HPDE6-E6E7 (cell line): Measurements from ENCODE around the gene PRELP.

ENCODE experiments used
- DNase-seq: peaks from one replicate; pipeline ENCODE4 v3.0.0; 2011; ENCODE audit warnings: missing footprints; ENCODE audit errors: extremely low spot score

PRELP gene

GRCh38 chr1:203478231-203478630 is 2.6 kb downstream of the PRELP start:
- no peak for DNase-seq

DNA sequence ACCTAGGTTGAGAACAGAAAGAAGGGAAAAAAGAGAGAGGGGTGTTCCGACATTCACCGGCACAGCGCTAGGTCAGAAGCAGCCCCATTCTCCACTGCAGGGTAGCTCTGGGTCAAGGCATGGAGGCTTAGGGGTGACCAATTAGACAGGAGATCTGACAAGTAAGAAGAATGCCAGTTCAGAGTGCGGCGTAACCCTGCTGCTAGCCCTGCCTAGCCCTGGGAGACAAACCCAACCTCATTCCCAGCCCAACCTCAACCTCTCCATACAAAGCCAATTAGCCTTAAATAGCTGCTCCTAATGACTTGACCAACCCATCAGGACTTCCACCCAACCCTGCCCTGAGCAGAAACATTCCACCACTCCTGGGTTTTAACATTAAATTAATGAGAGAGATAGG is 3.4 kb downstream of the PRELP start:
- DNase-seq: no peak

- no peak for DNase-seq
Measured at GRCh38 chr1:203479646-203480045, 4.0 kb downstream of the PRELP start.

DNA sequence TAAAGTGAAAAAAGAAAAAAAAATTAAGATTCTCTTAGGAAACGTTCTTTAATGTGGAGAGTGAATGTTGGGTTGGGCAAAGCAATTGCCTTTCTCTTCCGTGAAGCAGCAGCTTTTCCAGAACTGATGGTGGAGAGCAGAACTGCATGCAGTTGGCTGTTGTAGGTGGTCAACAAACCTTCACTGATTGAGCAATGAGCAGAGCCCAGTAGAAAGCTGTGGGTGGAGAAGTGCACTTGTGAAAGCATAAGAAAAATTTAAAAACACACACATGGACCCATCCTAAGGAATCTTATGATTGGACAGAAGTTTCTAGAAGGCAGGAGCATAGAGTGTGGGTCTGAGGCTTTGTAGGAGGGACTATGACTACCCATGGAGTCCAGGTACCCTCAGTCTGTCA is 4.5 kb downstream of the PRELP start:
- no peak for DNase-seq

- peak; percentile 97 for DNase-seq
Measured at GRCh38 chr1:203480525-203481084, 5.0 kb downstream of the PRELP start.

DNA sequence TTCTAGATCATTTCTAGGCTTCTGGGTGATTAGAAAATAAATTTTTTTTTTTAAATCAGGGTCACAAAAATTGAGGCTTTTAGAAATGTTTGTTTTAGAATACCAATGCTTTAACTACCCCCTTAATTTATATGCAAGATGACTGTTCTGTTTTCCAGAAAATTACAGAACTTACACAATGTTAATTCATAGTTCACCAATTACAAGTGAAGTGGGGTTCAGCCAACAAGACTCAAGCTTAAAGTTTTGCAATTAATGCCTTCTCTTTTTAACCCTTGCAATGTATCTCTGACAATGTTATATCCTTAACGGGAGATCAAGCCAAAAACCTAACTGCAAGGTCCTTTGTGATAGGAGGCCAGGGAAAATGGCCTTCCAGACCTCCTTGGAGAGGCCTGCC is 5.6 kb downstream of the PRELP start:
- DNase-seq: no peak

- DNase-seq: no peak
Measured at GRCh38 chr1:203486618-203487370, 11.2 kb downstream of the PRELP start.

DNA sequence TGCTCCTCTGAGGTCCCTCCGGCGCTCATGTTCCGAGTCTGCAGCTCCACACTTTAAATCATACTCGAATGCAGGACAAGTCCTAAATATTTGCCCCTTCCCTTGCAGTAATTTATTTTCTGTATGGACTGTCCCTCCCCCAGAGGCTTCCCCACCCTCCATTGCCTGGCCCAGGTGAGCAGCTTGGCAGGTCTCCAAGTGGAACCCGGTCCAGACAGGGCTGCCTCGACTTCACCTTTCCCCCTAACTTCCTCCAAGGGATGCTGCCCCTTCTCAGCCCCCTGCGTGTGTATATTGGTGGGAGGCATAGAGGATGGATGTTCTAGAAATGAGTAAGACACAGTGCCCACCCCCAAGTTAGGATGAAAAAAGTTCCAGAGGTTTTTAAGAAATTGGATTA is 12.9 kb downstream of the PRELP start:
- DNase-seq: no peak

DNA sequence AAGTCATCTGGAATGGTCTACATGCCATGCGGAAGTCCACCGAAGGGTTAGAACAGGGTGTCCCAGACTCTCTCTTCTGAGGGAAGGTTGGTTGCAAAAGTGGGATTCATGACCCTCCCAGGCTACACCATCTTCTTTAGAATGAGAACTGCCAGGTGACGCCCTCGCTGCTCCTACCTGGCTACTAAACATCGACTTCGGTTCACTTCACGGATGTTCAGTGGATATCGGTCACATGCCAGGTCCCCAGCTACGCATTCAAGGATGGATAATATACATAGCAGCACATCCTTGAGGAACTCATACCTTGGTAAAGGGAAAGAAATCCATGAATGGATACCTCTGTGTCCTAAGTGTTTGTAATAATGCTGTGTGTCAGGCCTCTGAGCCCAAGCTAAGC is 15.0 kb downstream of the PRELP start:
- DNase-seq: no peak

GRCh38 chr1:203491664-203492063 is 16.1 kb downstream of the PRELP start:
- no peak for DNase-seq

- DNase-seq: no peak
Measured at GRCh38 chr1:203492082-203492747, 16.6 kb downstream of the PRELP start.

DNA sequence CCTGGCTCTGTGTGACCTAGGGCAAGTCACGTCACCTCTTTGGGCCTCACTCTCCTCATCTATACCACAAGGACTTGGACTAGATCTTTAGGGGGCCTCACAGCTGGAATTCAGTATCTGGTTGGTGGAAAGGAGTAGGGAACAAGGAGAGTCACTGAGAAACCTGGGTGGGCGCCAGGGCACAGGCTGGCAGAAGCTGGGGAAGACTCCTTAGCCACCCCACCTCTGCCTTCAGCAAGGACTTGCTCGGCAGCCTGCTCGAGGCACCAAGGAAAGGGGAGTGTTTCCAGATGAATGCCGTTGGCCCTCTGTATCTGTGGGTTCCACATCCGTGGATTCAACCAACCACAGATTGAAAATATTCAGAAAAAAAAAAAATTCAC is 17.1 kb downstream of the PRELP start:
- DNase-seq: no peak

DNA sequence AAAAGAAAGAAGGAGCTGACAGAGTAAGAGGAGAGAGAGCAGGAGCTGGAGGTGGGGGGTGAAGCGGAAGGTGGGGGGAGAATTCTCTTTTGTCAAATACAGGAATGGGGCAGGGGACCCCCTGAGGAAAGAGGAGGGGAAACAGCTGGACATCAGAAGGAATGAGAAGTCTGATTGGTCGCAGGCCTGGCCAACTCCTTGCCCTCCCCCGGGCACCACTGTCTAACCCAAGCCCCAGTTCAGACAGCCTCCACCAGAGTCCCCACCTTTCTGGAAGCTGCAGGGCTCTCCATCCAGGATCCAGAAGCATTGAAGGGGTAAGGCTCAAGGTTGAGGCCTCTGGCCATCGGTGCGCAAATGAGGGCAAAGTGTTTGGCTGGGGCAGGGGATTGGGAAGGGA is 18.3 kb downstream of the PRELP start, which contains the start of gene OPTC:
OPTC (plus strand) TSS at position 253 of the 400 bp plus-strand sequence. CDS start 1,853 bp downstream, outside the sequence.
- no peak for DNase-seq

DNA sequence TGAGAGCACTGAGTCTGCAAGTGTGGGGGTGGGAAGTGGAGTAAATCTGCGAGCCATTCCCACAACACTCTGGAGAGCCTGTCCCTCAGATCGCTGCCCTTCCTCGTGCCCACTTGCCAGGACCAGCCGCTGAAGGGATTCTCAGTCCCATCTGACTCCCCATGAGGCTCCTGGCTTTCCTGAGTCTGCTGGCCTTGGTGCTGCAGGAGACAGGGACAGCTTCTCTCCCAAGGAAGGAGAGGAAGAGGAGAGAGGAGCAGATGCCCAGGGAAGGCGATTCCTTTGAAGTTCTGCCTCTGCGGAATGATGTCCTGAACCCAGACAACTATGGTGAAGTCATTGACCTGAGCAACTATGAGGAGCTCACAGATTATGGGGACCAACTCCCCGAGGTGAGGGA is 20.2 kb downstream of the PRELP start:
- DNase-seq: no peak

DNA sequence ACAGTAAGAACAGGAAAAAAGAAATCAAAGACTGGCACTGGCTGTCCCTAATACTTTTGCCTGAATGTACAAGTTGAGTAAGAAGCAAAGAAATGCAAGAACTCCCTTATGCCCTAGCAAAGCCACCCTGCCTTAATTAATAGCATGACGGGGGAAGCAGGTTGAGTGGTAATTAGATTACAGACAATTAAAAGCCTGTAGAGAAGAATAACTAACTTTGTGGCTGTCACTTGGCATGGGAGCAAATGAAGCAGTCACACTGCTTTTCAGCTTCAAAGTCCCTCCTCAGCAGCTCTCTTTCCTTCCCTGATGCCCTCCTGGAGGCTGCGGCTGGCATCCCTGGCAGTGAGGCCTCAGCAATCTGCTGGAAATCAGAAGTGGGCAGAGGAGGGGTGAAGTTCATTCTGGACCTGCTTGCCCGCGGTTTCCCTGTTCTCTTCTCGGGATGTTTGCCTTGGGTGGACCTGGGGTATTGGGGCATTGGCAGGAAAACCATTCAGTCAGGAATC is 21.7 kb downstream of the PRELP start:
- DNase-seq: no peak

DNA sequence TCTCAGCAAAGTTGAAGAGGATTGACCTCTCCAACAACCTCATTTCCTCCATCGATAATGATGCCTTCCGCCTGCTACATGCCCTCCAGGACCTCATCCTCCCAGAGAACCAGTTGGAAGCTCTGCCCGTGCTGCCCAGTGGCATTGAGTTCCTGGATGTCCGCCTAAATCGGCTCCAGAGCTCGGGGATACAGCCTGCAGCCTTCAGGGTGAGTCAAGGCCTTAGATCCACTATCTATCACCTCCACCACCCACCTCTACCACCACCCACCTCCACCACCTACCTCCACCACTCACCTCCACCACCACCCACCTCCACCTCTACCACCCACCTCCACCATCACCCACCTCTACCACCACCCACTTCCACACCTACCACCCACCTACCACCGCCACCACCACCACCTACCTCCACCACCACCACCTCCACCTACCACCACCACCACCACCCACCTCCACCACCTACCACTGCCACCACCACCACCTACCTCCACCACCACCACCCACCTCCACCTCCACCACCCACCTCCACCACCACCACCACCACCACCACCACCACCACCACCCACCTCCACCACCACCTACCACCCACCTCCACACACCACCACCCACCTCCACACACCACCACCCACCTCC is 24.2 kb downstream of the PRELP start:
- no peak for DNase-seq

GRCh38 chr1:203500279-203500678 is 24.7 kb downstream of the PRELP start:
- no peak for DNase-seq

GRCh38 chr1:203503836-203504235 is 28.2 kb downstream of the PRELP start:
- DNase-seq: no peak

DNA sequence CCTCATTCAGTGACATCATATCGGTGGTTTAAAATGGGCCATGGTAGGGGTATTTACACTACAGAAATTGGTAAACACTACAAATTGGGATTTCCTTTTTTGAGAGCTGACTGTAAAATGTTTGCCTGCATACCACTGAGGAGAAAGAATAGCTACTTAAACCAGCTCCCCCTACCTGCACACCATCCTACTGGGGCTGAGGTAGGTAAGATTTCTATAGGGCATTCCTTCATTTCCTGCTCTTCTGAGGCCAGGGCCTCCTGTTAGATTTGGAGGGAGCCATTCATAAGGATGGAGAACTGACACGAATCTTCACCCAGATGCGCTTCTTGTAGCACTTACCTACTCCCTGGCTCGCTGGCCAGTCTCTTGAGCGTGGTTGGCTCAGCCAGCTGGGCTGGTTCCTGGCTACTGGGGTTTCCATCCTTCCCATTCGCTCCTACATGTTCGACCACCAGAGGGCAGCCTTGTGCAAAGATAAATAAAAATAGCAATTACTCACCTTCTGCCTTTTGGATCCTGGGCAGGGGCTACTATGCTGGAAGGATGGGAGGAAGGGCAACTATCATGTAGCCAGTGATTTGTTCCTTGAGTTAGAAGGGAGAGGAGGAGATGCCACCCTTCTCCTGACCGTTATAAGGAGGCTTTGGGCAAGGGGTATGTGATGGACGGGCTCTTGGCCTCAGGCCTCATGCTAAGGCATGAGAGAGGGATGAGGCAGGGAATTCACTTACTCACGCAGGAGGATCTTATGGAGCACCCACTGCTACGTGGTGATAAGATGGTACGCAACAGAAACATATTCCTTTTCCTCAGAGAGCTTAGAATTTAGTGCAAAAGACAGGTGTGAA is 29.0 kb downstream of the PRELP start:
- DNase-seq: peak; percentile 75

- DNase-seq: no peak
Measured at GRCh38 chr1:203505526-203506204, 30.1 kb downstream of the PRELP start.
